Kidney (tissue), 22 donors: ENCODE measurements around the gene SLAMF8. TPM values are rescaled to one million over a fixed set of nuclear protein-coding genes. Genes with fewer than 3 reads are reported as not detected.
A peak's percentile ranks its signal among the peaks of the same experiment; 100 is the strongest.

Source experiments
- DNase-seq, 5 donors: peaks; one replicate each; pipeline ENCODE4 v3.0.0-alpha.2; 2013 to 2020
- FAIRE-seq: peaks from 2 replicates; lab custom pipeline; 2012; peaks lifted over from hg19 to GRCh38; lab: Jason Lieb, UNC
- H3K27ac ChIP-seq, 2 donors: one replicate each; pipeline ENCODE4 v1.7.0; 2013; ENCODE audit warnings: low read depth in 2 of 2, low read length in 2 of 2, inconsistent platforms in 1 of 2
- H3K27me3 ChIP-seq: one replicate; pipeline ENCODE4 v1.7.1; 2013; ENCODE audit warnings: low read length, inconsistent platforms; ENCODE audit not compliant: control insufficient read depth, insufficient read depth
- H3K36me3 ChIP-seq, 3 donors: one replicate each; pipeline versions ENCODE4 v1.7.0 to v1.7.1; 2013; ENCODE audit warnings: low read length in 3 of 3, control low read depth in 1 of 3, inconsistent platforms in 1 of 3; ENCODE audit not compliant: insufficient read depth in 3 of 3, control insufficient read depth in 2 of 3
- H3K4me1 ChIP-seq, 3 donors: one replicate each; pipeline versions ENCODE4 v1.7.0 to v1.7.1; 2013; ENCODE audit warnings: low read length in 3 of 3, inconsistent platforms in 1 of 3, low read depth in 1 of 3; ENCODE audit not compliant: control insufficient read depth in 2 of 3, insufficient read depth in 2 of 3
- H3K4me3 ChIP-seq, 3 donors: one replicate each; pipeline versions ENCODE4 v1.7.0 to v1.8.1; 2013; ENCODE audit warnings: low read length in 3 of 3, control low read depth in 1 of 3, inconsistent platforms in 1 of 3
- H3K9ac ChIP-seq, 3 donors: one replicate each; pipeline versions ENCODE4 v1.7.0 to v1.7.1; 2013; ENCODE audit warnings: low read length in 3 of 3, control low read depth in 1 of 3, inconsistent platforms in 1 of 3
- H3K9me3 ChIP-seq, 3 donors: one replicate each; pipeline versions ENCODE4 v1.7.0 to v1.7.1; 2013; ENCODE audit warnings: low read length in 3 of 3, control low read depth in 1 of 3, inconsistent platforms in 1 of 3; ENCODE audit not compliant: control insufficient read depth in 2 of 3, insufficient read depth in 1 of 3
- intact Hi-C: fragments of 100-400 bp; cut with DNase I; formaldehyde crosslinking; loops from one replicate; pipeline ENCODE4 v1.11.1; 2022
- long read RNA-seq, 10 donors: library from polyadenylated mRNA in 1 of 10; unstranded in 1 of 10; transcript quantifications; one replicate each; pipeline ENCODE4 v2.0.0 and lab custom pipeline, GENCODE V29; 2021 to 2026
- polyA plus RNA-seq: library from polyadenylated mRNA; stranded (reverse); fragments of 350-450 nt; fragmentation: Illumina TruSeq; extraction: RNeasy Lipid Tissue Mini Kit (QIAGEN cat#74804); gene quantifications from one replicate; pipeline ENCODE4 v1.2.3, GENCODE V29; 2014; ENCODE audit warnings: low read depth, low replicate concordance; ENCODE audit not compliant: insufficient read depth
- total RNA-seq: library from RNA; stranded (reverse); fragmentation: NEBNext Ultra II Directional; extraction: Animal tissue kit (Norgen Biotek cat#: 25700); gene quantifications from one replicate; pipeline ENCODE4 v1.2.1, GENCODE V29; 2021
- TF ChIP-seq, protein P1 (sequence below): IDR thresholded peaks from 3 replicates; pipeline ENCODE4 v1.5.1; 2012; ENCODE audit warnings: mild to moderate bottlenecking, moderate library complexity, borderline replicate concordance; ENCODE audit not compliant: insufficient read depth; ENCODE audit errors: extremely low read depth
- donor health status: control.
- donor health status: control.
- donor health status: control.
- donor health status: control.
- donor health status: control.
- donor health status: DM: yes; HTN: yes; CAD: no.
- donor health status: Normal renal cell carcinoma (clear cell type).

Gene SLAMF8
- total RNA-seq (12.0 TPM), polyA plus RNA-seq (1.8 TPM)
- long read RNA-seq, donor 1 = 0 reads
- long read RNA-seq, donor 2 = 0 reads
- long read RNA-seq, donor 3 = 0 reads
- long read RNA-seq, donor 4 = 0 reads
- long read RNA-seq, donor 5 = 0 reads
- long read RNA-seq, donor 6 = 0 reads
- long read RNA-seq, donor 7, partial matches to known transcripts = 1 of 3 reads
- long read RNA-seq, donor 7, other reads (novel, unspliced or antisense) = 2 of 3 reads
- long read RNA-seq, donor 8 = 0 reads
- long read RNA-seq, donor 9 = 0 reads
- long read RNA-seq, donor 10 = 0 reads

GRCh38 chr1:159826441-159827101 lies at the start of gene SLAMF8:
Gene SLAMF8 (plus strand): TSS chr1:159826873. CDS start chr1:159826899, 26 bp downstream.
- no peak within 1 kb of the TSS for H3K4me3 ChIP-seq
- no peak within 1 kb of the TSS for H3K9ac ChIP-seq
- FAIRE-seq (no peak), DNase-seq (no peak)
- intact Hi-C loops = no loop called here
- TF ChIP-seq, protein P1, sequence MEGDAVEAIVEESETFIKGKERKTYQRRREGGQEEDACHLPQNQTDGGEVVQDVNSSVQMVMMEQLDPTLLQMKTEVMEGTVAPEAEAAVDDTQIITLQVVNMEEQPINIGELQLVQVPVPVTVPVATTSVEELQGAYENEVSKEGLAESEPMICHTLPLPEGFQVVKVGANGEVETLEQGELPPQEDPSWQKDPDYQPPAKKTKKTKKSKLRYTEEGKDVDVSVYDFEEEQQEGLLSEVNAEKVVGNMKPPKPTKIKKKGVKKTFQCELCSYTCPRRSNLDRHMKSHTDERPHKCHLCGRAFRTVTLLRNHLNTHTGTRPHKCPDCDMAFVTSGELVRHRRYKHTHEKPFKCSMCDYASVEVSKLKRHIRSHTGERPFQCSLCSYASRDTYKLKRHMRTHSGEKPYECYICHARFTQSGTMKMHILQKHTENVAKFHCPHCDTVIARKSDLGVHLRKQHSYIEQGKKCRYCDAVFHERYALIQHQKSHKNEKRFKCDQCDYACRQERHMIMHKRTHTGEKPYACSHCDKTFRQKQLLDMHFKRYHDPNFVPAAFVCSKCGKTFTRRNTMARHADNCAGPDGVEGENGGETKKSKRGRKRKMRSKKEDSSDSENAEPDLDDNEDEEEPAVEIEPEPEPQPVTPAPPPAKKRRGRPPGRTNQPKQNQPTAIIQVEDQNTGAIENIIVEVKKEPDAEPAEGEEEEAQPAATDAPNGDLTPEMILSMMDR = no peak
- peaks cover 0 to 2% (median 0%) of the 10 kb centered on the region in 3 donors for H3K4me1 ChIP-seq
- no peaks in the 10 kb centered on the region for H3K9me3 ChIP-seq
- no peak within 1 kb of the TSS for H3K27ac ChIP-seq
- H3K27me3 ChIP-seq = no peaks in the 10 kb centered on the region
- no peaks in the 10 kb centered on the region for H3K36me3 ChIP-seq

- H3K4me3 ChIP-seq = no peak overlapping the region
- H3K27me3 ChIP-seq = no peaks in the 10 kb centered on the region
- no peak overlapping the region for H3K9ac ChIP-seq
- H3K36me3 ChIP-seq = no peaks in the 10 kb centered on the region
- peaks cover 0 to 7% (median 0%) of the 10 kb centered on the region in 3 donors for H3K4me1 ChIP-seq
- intact Hi-C loops = no loop called here
- H3K27ac ChIP-seq = no peak overlapping the region
- DNase-seq = no peak
- FAIRE-seq = no peak
- H3K9me3 ChIP-seq = no peaks in the 10 kb centered on the region
- TF ChIP-seq, protein P1 = no peak
Measured at GRCh38 chr1:159778266-159778665, 48.4 kb upstream of the SLAMF8 start.

- intact Hi-C loops = no loop called here
- no peak for DNase-seq
Measured at GRCh38 chr1:159779403-159779851, 47.2 kb upstream of the SLAMF8 start.

More at GRCh38 chr1:159779403-159779851, 47.2 kb upstream of the SLAMF8 start:
- H3K9ac ChIP-seq = no peak overlapping the region
- H3K9me3 ChIP-seq = no peaks in the 10 kb centered on the region
- TF ChIP-seq, protein P1 = no peak
- H3K4me1 ChIP-seq = peaks cover 0 to 7% (median 0%) of the 10 kb centered on the region in 3 donors
- peak overlapping the region in 1 of 2 donors; percentile 23 for H3K27ac ChIP-seq
- no peak overlapping the region for H3K4me3 ChIP-seq
- no peaks in the 10 kb centered on the region for H3K36me3 ChIP-seq
- no peaks in the 10 kb centered on the region for H3K27me3 ChIP-seq
- no peak for FAIRE-seq
